GM10847 (cell line): Measurements from ENCODE around the gene HSPA2.

Experiments used
- POLR2A ChIP-seq: IDR thresholded peaks from 2 replicates; pipeline ENCODE4 v1.6.1; 2011; ENCODE audit not compliant: insufficient read length; ENCODE audit errors: extremely low read depth

HSPA2 gene

DNA sequence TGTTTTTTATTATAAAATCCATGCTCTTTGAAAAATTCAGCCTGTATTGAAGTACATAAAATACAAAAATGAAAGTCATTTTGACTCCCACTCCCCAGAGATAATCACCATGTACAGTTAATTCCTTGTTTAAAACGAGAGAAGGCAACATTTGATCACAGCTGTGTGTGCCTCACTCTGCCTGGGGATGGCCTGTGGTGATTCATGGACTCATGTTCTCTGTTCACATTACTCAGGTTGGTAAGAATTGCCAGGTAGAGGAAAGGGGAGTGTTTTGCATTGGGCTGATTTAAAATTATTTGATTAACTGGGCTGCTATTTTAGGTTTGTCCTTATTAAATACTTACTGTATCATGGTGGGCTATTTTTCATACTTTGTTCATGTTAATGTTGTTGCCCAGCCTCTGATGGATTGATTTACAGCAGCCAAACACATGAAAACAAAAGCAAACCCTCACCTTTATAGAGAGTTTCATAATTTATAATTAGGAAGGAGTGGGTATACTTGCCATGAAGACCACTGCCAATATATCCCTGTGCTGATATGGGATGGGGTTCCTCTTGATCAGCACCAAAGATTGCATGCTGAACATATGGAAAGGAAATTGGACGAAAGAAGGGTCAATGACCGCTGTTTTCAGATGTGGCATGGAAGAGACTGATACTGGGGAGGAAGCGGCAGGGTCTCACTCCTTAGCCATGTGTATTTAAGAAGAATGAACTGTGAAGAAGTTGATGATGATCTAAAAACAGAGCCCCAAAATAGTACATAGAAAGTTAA is 33.0 kb upstream of the HSPA2 start:
- TF ChIP-seq POLR2A = no peak

DNA sequence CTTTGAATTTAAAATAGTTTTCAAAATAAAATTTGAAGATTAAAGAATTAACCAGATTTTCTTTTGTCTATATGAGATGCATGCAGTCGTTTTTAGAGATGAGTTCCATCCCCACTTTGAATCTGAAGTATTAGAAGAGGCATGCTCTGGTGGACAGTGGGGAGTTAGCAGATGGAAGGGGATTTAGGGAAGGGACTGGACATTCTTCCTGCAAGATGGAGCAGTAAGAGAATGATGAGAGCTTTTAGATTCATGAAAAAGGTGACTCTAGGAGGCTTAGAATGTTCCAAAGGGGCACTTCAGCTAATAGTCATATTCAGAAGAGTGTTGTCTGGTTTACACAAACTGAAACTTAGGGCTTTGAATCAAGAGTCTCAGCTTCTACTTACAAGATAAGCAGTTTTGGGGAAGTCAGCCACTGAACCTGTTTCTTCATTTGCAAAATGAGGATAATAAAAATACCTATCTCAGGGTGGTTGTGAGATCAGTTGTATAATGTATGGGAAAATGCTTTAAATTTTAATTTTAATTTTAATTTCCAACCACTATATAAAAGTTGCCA is 32.2 kb upstream of the HSPA2 start:
- no peak for TF ChIP-seq POLR2A

- TF ChIP-seq POLR2A = no peak
Observed at GRCh38 chr14:64509036-64509435, 31.5 kb upstream of the HSPA2 start.

DNA sequence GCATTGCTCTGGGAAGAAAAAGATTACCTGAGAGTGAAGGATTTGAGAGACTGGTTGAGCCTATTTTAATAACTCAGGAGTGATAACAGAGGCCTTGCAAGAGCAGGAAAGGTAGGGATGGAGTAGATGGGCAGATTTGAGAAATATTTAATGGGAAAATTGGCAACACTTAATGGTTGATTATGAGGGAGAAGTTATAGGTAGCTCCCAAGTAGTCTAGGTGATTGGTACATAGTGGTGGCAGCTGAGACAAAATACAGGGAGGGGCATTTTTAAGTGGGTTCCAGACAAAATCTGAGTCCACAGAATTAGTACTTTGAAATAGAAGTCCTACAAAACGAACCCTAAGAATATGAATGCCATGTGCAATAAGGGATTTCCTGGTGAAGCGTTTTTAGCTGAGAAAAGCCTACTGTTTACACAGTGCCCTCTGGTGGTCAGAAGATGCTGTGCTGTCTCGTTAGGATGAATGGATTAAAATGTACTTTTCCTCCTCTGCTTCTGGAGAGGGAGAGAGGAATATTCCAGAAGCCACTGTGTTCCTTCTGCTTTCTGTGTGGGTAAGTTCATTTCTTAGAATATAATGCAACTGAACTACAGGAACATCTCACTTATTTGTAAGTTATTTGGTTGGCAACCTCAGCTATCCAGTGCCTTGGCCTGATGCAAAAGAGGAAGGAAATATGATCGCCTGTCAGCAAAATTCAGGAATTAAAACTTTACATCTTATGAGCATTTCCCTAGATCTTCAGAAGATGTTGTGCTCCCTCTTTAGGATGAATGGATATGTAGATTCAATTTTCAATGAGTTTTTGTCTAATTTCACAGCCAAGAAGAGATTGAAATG is 29.5 kb upstream of the HSPA2 start:
- no peak for TF ChIP-seq POLR2A

- TF ChIP-seq POLR2A = no peak
Observed at GRCh38 chr14:64513271-64513670, 27.3 kb upstream of the HSPA2 start.

DNA sequence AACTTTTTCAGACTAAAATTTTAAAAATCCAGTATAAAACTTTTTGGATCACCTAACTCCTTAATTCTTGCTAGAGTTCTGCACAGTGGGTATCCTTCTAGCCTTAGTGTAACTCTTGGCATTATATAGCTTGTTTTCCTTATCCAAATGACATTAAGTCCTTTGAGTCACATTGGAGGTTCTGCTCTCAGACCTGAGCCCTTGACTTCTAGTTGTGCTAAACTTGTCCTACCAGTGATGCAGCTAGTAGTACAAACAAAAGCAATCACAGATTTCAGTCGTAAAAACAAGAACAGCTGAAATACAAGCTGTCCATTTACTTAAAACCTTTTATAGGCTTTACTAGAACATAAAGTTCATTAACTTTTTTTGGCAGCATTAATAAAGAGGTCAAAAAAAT is 25.5 kb upstream of the HSPA2 start:
- TF ChIP-seq POLR2A = no peak

- no peak for TF ChIP-seq POLR2A
Observed at GRCh38 chr14:64516969-64517368, 23.6 kb upstream of the HSPA2 start.

DNA sequence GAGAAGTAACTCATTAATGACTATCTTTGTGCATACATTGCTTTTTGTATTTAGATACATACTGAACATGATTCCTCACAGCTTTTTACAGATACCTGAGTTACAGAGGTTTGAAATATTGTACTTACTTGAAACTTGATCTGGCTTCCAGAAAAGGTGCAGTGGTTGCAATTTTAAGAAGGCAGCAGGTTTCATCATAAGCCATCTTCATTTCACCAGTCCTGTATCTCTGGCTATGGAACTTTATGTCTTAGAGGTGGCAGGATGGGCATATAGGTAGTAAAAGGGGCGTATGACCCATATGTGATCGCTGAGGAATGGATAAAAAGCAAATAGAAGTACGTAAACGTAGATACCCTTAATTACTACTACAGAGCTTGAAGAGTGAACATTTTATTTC is 22.3 kb upstream of the HSPA2 start:
- TF ChIP-seq POLR2A = no peak

GRCh38 chr14:64520699-64521098 is 19.8 kb upstream of the HSPA2 start:
- no peak for TF ChIP-seq POLR2A

GRCh38 chr14:64522591-64523355 is 17.8 kb upstream of the HSPA2 start:
- TF ChIP-seq POLR2A = no peak

GRCh38 chr14:64525354-64525753 is 15.2 kb upstream of the HSPA2 start:
- no peak for TF ChIP-seq POLR2A

DNA sequence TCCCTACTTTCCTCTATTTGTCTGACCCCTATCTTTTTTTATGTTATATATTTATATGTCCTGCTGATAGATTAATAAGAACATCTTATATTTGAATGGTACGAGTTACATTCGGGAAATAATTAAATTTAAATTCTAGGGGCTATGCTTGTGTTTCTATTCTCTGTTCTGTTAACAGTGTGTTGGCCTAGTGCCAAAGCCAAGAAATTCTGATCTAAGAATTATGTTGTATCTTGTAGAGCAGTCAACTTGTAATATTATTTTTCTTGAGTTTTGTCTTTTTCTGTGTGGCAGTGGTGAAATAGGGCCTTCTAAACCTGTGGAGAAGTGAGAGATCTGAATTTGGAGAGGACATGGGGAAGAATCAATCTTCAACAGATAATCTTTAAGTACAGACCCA is 9.0 kb upstream of the HSPA2 start:
- TF ChIP-seq POLR2A = no peak

- TF ChIP-seq POLR2A = no peak
Observed at GRCh38 chr14:64536488-64537245, 3.9 kb upstream of the HSPA2 start.

GRCh38 chr14:64541261-64541971 is 875 bp downstream of the HSPA2 start:
- no peak for TF ChIP-seq POLR2A
